ENCODE results near the gene MAPK8IP3. TPM values are rescaled to one million over a fixed set of nuclear protein-coding genes. Genes with fewer than 3 reads are reported as not detected.

Gene MAPK8IP3
- total RNA-seq, 1 experiment from 2014 or later: 72.3 TPM

- Mint-ChIP-seq H3K4me1 (no peaks in the 10 kb centered on the region), H3K27ac (no peak overlapping the region), H3K9me3 (no peaks in the 10 kb centered on the region), H3K4me3 (no peak overlapping the region), H3K36me3 (peaks cover 74% of the 10 kb centered on the region), H3K27me3 (ENCODE audit: low read depth) (no peaks in the 10 kb centered on the region)
- TF ChIP-seq NFYB (CRISPR knock-in tag; conservative IDR thresholded peaks at IDR 0.05; ENCODE audit: low read depth) (no peak), PRRX2 (CRISPR knock-in tag; IDR thresholded peaks at IDR 0.05) (no peak), RORB (CRISPR knock-in tag; IDR thresholded peaks at IDR 0.05) (no peak), ZNF281 (CRISPR knock-in tag; IDR thresholded peaks at IDR 0.05) (no peak)
- CTCF ChIA-PET: no interaction called here
- POLR2A ChIA-PET: no interaction called here
- DNase-seq (ENCODE audit: low spot score) (no peak), ATAC-seq (no peak)
These were observed 7.3 kb upstream of the MAPK8IP3 start for GRCh38 chr16:1698680-1699079.

GRCh38 chr16:1700246-1700645, 5.7 kb upstream of the MAPK8IP3 start:
- Mint-ChIP-seq H3K4me1 (peaks cover 6% of the 10 kb centered on the region), H3K27me3 (ENCODE audit: low read depth) (no peaks in the 10 kb centered on the region), H3K36me3 (peaks cover 62% of the 10 kb centered on the region), H3K27ac (no peak overlapping the region), H3K4me3 (no peak overlapping the region), H3K9me3 (no peaks in the 10 kb centered on the region)
- ChIA-PET POLR2A (no interaction called here), CTCF (no interaction called here)
- ATAC-seq: no peak
- DNase-seq (ENCODE audit: low spot score): no peak
- TF ChIP-seq AR (CRISPR knock-in tag; IDR thresholded peaks at IDR 0.05) (no peak), NR3C1 (CRISPR knock-in tag; conservative IDR thresholded peaks at IDR 0.05; ENCODE audit: low read depth) (no peak), USF1 (CRISPR knock-in tag; IDR thresholded peaks at IDR 0.05) (no peak), E2F4 (CRISPR knock-in tag; IDR thresholded peaks at IDR 0.05; ENCODE audit: borderline replicate concordance, low read depth) (no peak), TEAD4 (CRISPR knock-in tag; IDR thresholded peaks at IDR 0.05) (no peak), ZNF425 (CRISPR knock-in tag; conservative IDR thresholded peaks at IDR 0.05) (no peak), CTCF (IDR thresholded peaks at IDR 0.05) (no peak), PREB (CRISPR knock-in tag; IDR thresholded peaks at IDR 0.05; ENCODE audit: borderline replicate concordance) (no peak), FOXJ3 (CRISPR knock-in tag; IDR thresholded peaks at IDR 0.05; ENCODE audit: borderline replicate concordance) (no peak), HMGA2 (CRISPR knock-in tag; IDR thresholded peaks at IDR 0.05) (no peak), HMGXB4 (CRISPR knock-in tag; IDR thresholded peaks at IDR 0.05) (no peak), FOXP4 (CRISPR knock-in tag; IDR thresholded peaks at IDR 0.05) (no peak), CREM (CRISPR knock-in tag; IDR thresholded peaks at IDR 0.05) (no peak)
